ENCODE measurements around the gene PCDHB7. TPM values are rescaled to one million over a fixed set of nuclear protein-coding genes. Genes with fewer than 3 reads are reported as not detected.
"Not testable (repeated sequence)": the region's sequence is repeated elsewhere in the genome, so short reads cannot be mapped to it uniquely, and the experiment has no call there.

PCDHB7 gene
- 1 to 10 TPM; 4.0 to 7.9 (median 5.6) TPM for polyA plus RNA-seq (ENCODE audit: insufficient read length in 4 of 4)

GRCh38 chr5:141172381-141173204 lies at the start of gene PCDHB7:
PCDHB7 (plus strand) TSS chr5:141172644; CDS start chr5:141172836, 192 bp downstream.
- DNase-seq (ENCODE audit: low read depth in 4 of 4, low spot score in 3 of 4) = no peak

GRCh38 chr5:141123396-141124135 lies 48.9 kb upstream of the PCDHB7 start:
- not testable (repeated sequence) for DNase-seq (ENCODE audit: low read depth in 4 of 4, low spot score in 3 of 4)

- no peak for DNase-seq (ENCODE audit: low read depth in 4 of 4, low spot score in 3 of 4)
These were observed 45.1 kb upstream of the PCDHB7 start for GRCh38 chr5:141127305-141127704.

- no peak for DNase-seq (ENCODE audit: low read depth in 4 of 4, low spot score in 3 of 4)
These were observed 37.3 kb upstream of the PCDHB7 start, which contains the start of gene PCDHB5 for GRCh38 chr5:141135030-141135717. PCDHB5 (plus strand) TSS chr5:141135206; CDS start chr5:141135435, 229 bp downstream.

GRCh38 chr5:141135718-141136266 lies 36.7 kb upstream of the PCDHB7 start:
- DNase-seq (ENCODE audit: low read depth in 4 of 4, low spot score in 3 of 4) = no peak

GRCh38 chr5:141137346-141137745 lies 35.1 kb upstream of the PCDHB7 start:
- not testable (repeated sequence) for DNase-seq (ENCODE audit: low read depth in 4 of 4, low spot score in 3 of 4)

GRCh38 chr5:141149812-141150211 lies 22.6 kb upstream of the PCDHB7 start, which contains the start of gene PCDHB6:
PCDHB6 (plus strand) TSS chr5:141150057; CDS start chr5:141150258, 201 bp downstream.
- DNase-seq (ENCODE audit: low read depth in 4 of 4, low spot score in 3 of 4) = no peak

- DNase-seq (ENCODE audit: low read depth in 4 of 4, low spot score in 3 of 4) = no peak
These were observed 22.0 kb upstream of the PCDHB7 start for GRCh38 chr5:141150224-141150992.

- DNase-seq (ENCODE audit: low read depth in 4 of 4, low spot score in 3 of 4) = no peak
These were observed 21.5 kb upstream of the PCDHB7 start for GRCh38 chr5:141150993-141151325.

- DNase-seq (ENCODE audit: low read depth in 4 of 4, low spot score in 3 of 4) = not testable (repeated sequence)
These were observed 20.8 kb upstream of the PCDHB7 start for GRCh38 chr5:141151632-141152031.

- not testable (repeated sequence) for DNase-seq (ENCODE audit: low read depth in 4 of 4, low spot score in 3 of 4)
These were observed 20.3 kb upstream of the PCDHB7 start for GRCh38 chr5:141152096-141152495.

GRCh38 chr5:141155540-141156374 lies 16.7 kb upstream of the PCDHB7 start:
- no peak for DNase-seq (ENCODE audit: low read depth in 4 of 4, low spot score in 3 of 4)

- DNase-seq (ENCODE audit: low read depth in 4 of 4, low spot score in 3 of 4) = not testable (repeated sequence)
These were observed 15.1 kb upstream of the PCDHB7 start for GRCh38 chr5:141157356-141157755.

- DNase-seq (ENCODE audit: low read depth in 4 of 4, low spot score in 3 of 4) = not testable (repeated sequence)
These were observed 14.5 kb upstream of the PCDHB7 start for GRCh38 chr5:141157901-141158300.

- not testable (repeated sequence) for DNase-seq (ENCODE audit: low read depth in 4 of 4, low spot score in 3 of 4)
These were observed 2.1 kb downstream of the PCDHB7 start for GRCh38 chr5:141174291-141175104.

GRCh38 chr5:141175933-141176332 lies 3.5 kb downstream of the PCDHB7 start:
- no peak for DNase-seq (ENCODE audit: low read depth in 4 of 4, low spot score in 3 of 4)

GRCh38 chr5:141177577-141178191 lies 5.2 kb downstream of the PCDHB7 start, which contains the start of gene PCDHB8:
PCDHB8 (plus strand) TSS chr5:141177790; CDS start chr5:141178035, 245 bp downstream.
- DNase-seq (ENCODE audit: low read depth in 4 of 4, low spot score in 3 of 4) = not testable (repeated sequence)
